SU-DHL-6 (cell line): ENCODE measurements around the gene KDM6A.

ENCODE experiments used
- H2AFZ ChIP-seq: fragments of 200-600 bp; sonication (generic); 2 replicates; pipeline ENCODE4 v1.6.1; 2014; ENCODE audit warnings: low read depth, mild to moderate bottlenecking, moderate library complexity, mixed read lengths, antibody characterized with exemption, low read length; ENCODE audit not compliant: severe bottlenecking
- H3F3A ChIP-seq: fragments of 200-600 bp; shearing (Covaris generic); 2 replicates; pipeline ENCODE4 v1.6.0; 2016; ENCODE audit warnings: antibody characterized with exemption, mild to moderate bottlenecking; ENCODE audit not compliant: insufficient read depth
- H3K27ac ChIP-seq: fragments of 200-600 bp; sonication (generic); 2 replicates; pipeline ENCODE4 v1.5.1; 2016; ENCODE audit warnings: low read depth, mild to moderate bottlenecking, low read length, moderate library complexity, mixed read lengths
- H3K27me3 ChIP-seq: fragments of 200-600 bp; sonication (generic), shearing (Covaris generic); 2 replicates; pipeline ENCODE4 v1.6.0; 2014; ENCODE audit warnings: mild to moderate bottlenecking, low read length
- H3K36me3 ChIP-seq: fragments of 200-600 bp; sonication (generic); 2 replicates; pipeline ENCODE4 v1.6.1; 2014; ENCODE audit warnings: mild to moderate bottlenecking, low read length, mixed read lengths
- H3K4me2 ChIP-seq: fragments of 300-600, 200-600 bp; shearing (Covaris generic), sonication (generic); 2 replicates; pipeline ENCODE4 v1.6.0; 2014; ENCODE audit warnings: low read length, low read depth, mild to moderate bottlenecking; ENCODE audit not compliant: poor library complexity, severe bottlenecking
- H3K4me3 ChIP-seq: fragments of 200-600 bp; sonication (generic); 2 replicates; pipeline ENCODE4 v1.5.1; 2014; ENCODE audit warnings: antibody characterized with exemption, low read length, mild to moderate bottlenecking, mixed read lengths; ENCODE audit not compliant: insufficient read depth, poor library complexity, severe bottlenecking
- H3K79me2 ChIP-seq: fragments of 200-600 bp; sonication (generic); 2 replicates; pipeline ENCODE4 v1.6.1; 2014; ENCODE audit warnings: mild to moderate bottlenecking, low read length, moderate library complexity; ENCODE audit not compliant: insufficient read depth
- H3K9ac ChIP-seq: fragments of 200-600 bp; sonication (generic); 2 replicates; pipeline ENCODE4 v1.7.0; 2014; ENCODE audit warnings: mild to moderate bottlenecking, low read length
- H3K9me2 ChIP-seq: fragments of 200-600 bp; sonication (generic); replicated peaks from 2 replicates; pipeline ENCODE4 v1.6.1; 2014; ENCODE audit warnings: low read length; ENCODE audit not compliant: insufficient read depth
- H3K9me3 ChIP-seq: fragments of 200-600 bp; sonication (generic); 2 replicates; pipeline ENCODE4 v1.6.1; 2014; ENCODE audit warnings: low read length, mixed read lengths; ENCODE audit not compliant: insufficient read depth
- H4K20me1 ChIP-seq: fragments of 200-600 bp; sonication (generic); 2 replicates; pipeline ENCODE4 v1.6.1; 2014; ENCODE audit warnings: low read depth, mild to moderate bottlenecking, antibody characterized with exemption, low read length, moderate library complexity, mixed read lengths
- EZH2phosphoT487 ChIP-seq: fragments of 200-600 bp; sonication (generic), shearing (Covaris generic); conservative IDR thresholded peaks from 2 replicates; pipeline ENCODE4 v1.6.1; 2018; ENCODE audit warnings: mild to moderate bottlenecking, antibody characterized with exemption, low read length, moderate library complexity, mixed read lengths
- TF ChIP-seq, protein P1 (sequence below): fragments of 200-600 bp; sonication (generic); IDR thresholded peaks from one replicate; pipeline ENCODE4 v1.5.1; 2017; ENCODE audit warnings: antibody characterized with exemption, mild to moderate bottlenecking, low read length, moderate library complexity; ENCODE audit not compliant: insufficient read depth, poor library complexity, severe bottlenecking

KDM6A gene

DNA sequence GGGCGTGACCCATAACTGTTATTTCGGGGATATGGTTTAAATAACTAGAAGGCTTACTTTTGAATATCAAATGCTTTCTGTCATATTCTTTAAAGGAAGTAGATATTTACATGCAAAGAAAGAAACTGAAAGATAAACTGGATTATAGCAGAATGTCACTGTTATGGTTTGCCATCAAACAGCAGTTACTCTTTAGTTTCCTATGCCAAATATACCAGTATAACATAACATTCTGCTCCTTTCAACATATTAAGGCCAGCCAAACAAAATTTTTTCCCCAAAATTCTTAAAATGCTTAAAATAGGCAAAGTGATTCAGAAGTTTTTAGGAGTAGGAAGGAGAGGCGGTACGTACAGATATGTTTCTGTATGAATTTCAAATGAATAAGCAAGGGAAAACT is 27.0 kb downstream of the KDM6A start:
- Histone ChIP-seq H3K27me3 (no peaks in the 10 kb centered on the region), H3F3A (peaks cover 7% of the 10 kb centered on the region; the same call in 1 of the 2 replicates), H3K79me2 (peaks cover 99% of the 10 kb centered on the region), H3K9me3 (no peaks in the 10 kb centered on the region), H4K20me1 (peaks cover 7% of the 10 kb centered on the region; the same call in 1 of the 2 replicates), H3K27ac (no peak overlapping the region), H3K4me3 (no peak overlapping the region), H3K9ac (no peak overlapping the region), H2AFZ (no peak overlapping the region), H3K9me2 (no peaks in the 10 kb centered on the region), H3K36me3 (no peaks in the 10 kb centered on the region), H3K4me2 (peak overlapping the region; percentile 18)
- TF ChIP-seq, protein P1, sequence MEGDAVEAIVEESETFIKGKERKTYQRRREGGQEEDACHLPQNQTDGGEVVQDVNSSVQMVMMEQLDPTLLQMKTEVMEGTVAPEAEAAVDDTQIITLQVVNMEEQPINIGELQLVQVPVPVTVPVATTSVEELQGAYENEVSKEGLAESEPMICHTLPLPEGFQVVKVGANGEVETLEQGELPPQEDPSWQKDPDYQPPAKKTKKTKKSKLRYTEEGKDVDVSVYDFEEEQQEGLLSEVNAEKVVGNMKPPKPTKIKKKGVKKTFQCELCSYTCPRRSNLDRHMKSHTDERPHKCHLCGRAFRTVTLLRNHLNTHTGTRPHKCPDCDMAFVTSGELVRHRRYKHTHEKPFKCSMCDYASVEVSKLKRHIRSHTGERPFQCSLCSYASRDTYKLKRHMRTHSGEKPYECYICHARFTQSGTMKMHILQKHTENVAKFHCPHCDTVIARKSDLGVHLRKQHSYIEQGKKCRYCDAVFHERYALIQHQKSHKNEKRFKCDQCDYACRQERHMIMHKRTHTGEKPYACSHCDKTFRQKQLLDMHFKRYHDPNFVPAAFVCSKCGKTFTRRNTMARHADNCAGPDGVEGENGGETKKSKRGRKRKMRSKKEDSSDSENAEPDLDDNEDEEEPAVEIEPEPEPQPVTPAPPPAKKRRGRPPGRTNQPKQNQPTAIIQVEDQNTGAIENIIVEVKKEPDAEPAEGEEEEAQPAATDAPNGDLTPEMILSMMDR = no peak
- TF ChIP-seq EZH2phosphoT487 = no peak

DNA sequence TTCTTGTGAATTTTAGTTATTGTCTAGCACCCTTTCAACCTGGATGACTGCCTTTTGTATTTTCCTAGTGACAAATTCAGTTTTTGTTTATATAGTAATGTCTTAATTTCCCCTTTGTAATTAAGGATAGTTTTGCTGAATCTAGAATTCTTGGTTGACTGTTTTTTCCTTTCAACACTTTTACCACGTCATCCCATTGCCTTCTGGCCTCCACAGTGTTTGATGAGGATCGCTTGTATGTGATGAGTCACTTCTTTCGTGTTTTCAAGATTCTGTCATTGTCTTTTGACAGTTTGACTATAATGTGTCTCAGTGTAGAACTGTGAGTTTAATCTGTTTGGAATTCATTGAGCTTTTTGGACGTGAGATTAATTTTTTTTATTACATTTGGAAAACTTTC is 30.1 kb downstream of the KDM6A start:
- no peaks in the 10 kb centered on the region for H3K27me3 ChIP-seq
- H3K36me3 ChIP-seq = no peaks in the 10 kb centered on the region
- H2AFZ ChIP-seq = no peak overlapping the region
- H3K27ac ChIP-seq = peak overlapping the region; percentile 50; the same call in 1 of the 2 replicates
- H3K4me3 ChIP-seq = no peak overlapping the region
- H3K79me2 ChIP-seq = peaks cover 99% of the 10 kb centered on the region
- H4K20me1 ChIP-seq = peaks cover 7% of the 10 kb centered on the region; the same call in 1 of the 2 replicates
- no peaks in the 10 kb centered on the region for H3K9me3 ChIP-seq
- no peaks in the 10 kb centered on the region for H3K9me2 ChIP-seq
- peaks cover 11% of the 10 kb centered on the region; the same call in 1 of the 2 replicates for H3F3A ChIP-seq
- peak overlapping the region; percentile 78 for H3K4me2 ChIP-seq
- no peak for TF ChIP-seq EZH2phosphoT487
- TF ChIP-seq, protein P1 = no peak
- no peak overlapping the region for H3K9ac ChIP-seq

DNA sequence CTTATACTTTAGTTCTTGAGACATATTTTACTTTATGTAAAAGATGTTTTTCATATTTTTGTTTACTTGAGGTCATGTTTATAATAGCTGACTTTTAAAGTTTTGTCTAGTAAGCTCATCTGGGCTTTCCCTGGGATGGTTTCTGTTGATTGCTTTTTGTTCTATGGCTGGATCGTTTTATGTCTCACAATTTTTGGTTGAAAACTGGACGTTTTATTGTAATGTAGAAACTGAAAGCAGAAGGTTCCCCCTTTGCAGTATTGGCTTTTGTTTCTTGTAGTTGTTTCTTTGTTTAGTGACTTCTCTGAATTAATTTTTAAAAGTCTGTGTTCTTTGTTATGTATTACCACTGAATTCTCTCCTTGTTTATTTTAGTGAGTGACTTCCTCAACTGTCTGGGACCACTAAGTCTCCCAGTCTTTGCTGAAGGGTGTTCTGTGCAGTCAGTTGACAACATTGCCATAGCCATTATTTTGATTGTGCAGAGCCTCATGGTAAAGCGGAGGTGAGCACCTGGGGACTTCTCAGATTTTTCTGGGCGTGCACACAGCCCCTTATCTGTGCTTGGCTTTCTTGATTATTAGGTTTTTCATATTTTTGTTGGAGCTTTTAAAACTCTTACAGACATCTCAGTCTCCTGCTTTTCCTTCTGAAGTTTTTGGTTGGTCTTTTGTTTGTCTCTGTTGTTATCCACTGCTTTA is 31.0 kb downstream of the KDM6A start:
- H4K20me1 ChIP-seq = 0 out of 2 replicates have a peak, but pooled peaks cover 7% of the 10 kb centered on the region
- H3K4me3 ChIP-seq = peak overlapping the region; percentile 27
- peak overlapping the region; percentile 78 for H3K4me2 ChIP-seq
- peak overlapping the region; percentile 50 for H3K27ac ChIP-seq
- no peaks in the 10 kb centered on the region for H3K36me3 ChIP-seq
- no peak overlapping the region for H2AFZ ChIP-seq
- H3F3A ChIP-seq = peaks cover 9% of the 10 kb centered on the region; the same call in 1 of the 2 replicates
- H3K9me3 ChIP-seq = no peaks in the 10 kb centered on the region
- TF ChIP-seq, protein P1 = no peak
- peaks cover 99% of the 10 kb centered on the region for H3K79me2 ChIP-seq
- H3K9me2 ChIP-seq = no peaks in the 10 kb centered on the region
- H3K9ac ChIP-seq = 0 out of 2 replicates have a peak overlapping the region, but pooled peaks have one; percentile 6
- no peaks in the 10 kb centered on the region for H3K27me3 ChIP-seq
